Trophoblast cell (in vitro differentiated cells and primary cell): ENCODE data around the gene SLIT3.

Experiments
- DNase-seq, 2 donors: peaks; one replicate each; pipeline ENCODE4 v3.0.0-alpha.2; 2016
- H2AFZ ChIP-seq: 2 replicates; pipeline ENCODE4 v1.6.1; 2013; ENCODE audit warnings: low read length, moderate library complexity, mild to moderate bottlenecking; ENCODE audit not compliant: insufficient read depth, poor library complexity
- H2AK5ac ChIP-seq: 2 replicates; pipeline ENCODE4 v1.6.1; 2013; ENCODE audit warnings: mild to moderate bottlenecking, low read length
- H2BK120ac ChIP-seq: 2 replicates; pipeline ENCODE4 v1.6.1; 2013; ENCODE audit warnings: low read length, mild to moderate bottlenecking, moderate library complexity; ENCODE audit not compliant: insufficient read depth, poor library complexity
- H2BK12ac ChIP-seq: 2 replicates; pipeline ENCODE4 v1.6.1; 2013; ENCODE audit warnings: mild to moderate bottlenecking, low read length, moderate library complexity
- H2BK5ac ChIP-seq: 2 replicates; pipeline ENCODE4 v1.6.1; 2013; ENCODE audit warnings: low read length, low read depth, moderate library complexity, mild to moderate bottlenecking; ENCODE audit not compliant: poor library complexity
- H3K14ac ChIP-seq: 2 replicates; pipeline ENCODE4 v1.6.1; 2013; ENCODE audit warnings: mild to moderate bottlenecking, low read length
- H3K18ac ChIP-seq: 2 replicates; pipeline ENCODE4 v1.6.1; 2013; ENCODE audit warnings: mild to moderate bottlenecking, low read length
- H3K23ac ChIP-seq: 2 replicates; pipeline ENCODE4 v1.6.1; 2013; ENCODE audit warnings: low read length
- H3K27ac ChIP-seq: 2 replicates; pipeline ENCODE4 v1.5.1; 2013; ENCODE audit warnings: low read depth, mild to moderate bottlenecking, inconsistent platforms, low read length, moderate library complexity
- H3K27me3 ChIP-seq: 2 replicates; pipeline ENCODE4 v1.6.1; 2013; ENCODE audit warnings: inconsistent platforms, mild to moderate bottlenecking, low read length, moderate library complexity; ENCODE audit not compliant: insufficient read depth
- H3K36me3 ChIP-seq, 2 experiments: 1 replicate in 1 of 2; 2 replicates in 1 of 2; pipeline ENCODE4 v1.6.1; 2013; ENCODE audit warnings: low read length in 2 of 2, mild to moderate bottlenecking in 2 of 2, moderate library complexity in 1 of 2; ENCODE audit not compliant: insufficient read depth in 2 of 2, control insufficient read depth in 1 of 2
- H3K4ac ChIP-seq: 2 replicates; pipeline ENCODE4 v1.6.1; 2013; ENCODE audit warnings: low read depth, mild to moderate bottlenecking, low read length, moderate library complexity
- H3K4me1 ChIP-seq, 2 experiments: 1 replicate in 1 of 2; 2 replicates in 1 of 2; pipeline ENCODE4 v1.6.1; 2013; ENCODE audit warnings: low read length in 2 of 2, mild to moderate bottlenecking in 2 of 2, moderate library complexity in 1 of 2; ENCODE audit not compliant: insufficient read depth in 2 of 2, control insufficient read depth in 1 of 2
- H3K4me2 ChIP-seq: 2 replicates; pipeline ENCODE4 v1.6.1; 2013; ENCODE audit warnings: inconsistent platforms, mild to moderate bottlenecking, low read length, moderate library complexity
- H3K4me3 ChIP-seq: 2 replicates; pipeline ENCODE4 v1.5.1; 2013; ENCODE audit warnings: mild to moderate bottlenecking, low read depth, low read length, inconsistent platforms
- H3K79me1 ChIP-seq: one replicate; pipeline ENCODE4 v1.6.1; 2013; ENCODE audit warnings: low read length
- H3K79me2 ChIP-seq: 2 replicates; pipeline ENCODE4 v1.6.1; 2013; ENCODE audit warnings: low read length, mild to moderate bottlenecking; ENCODE audit not compliant: control insufficient read depth, insufficient read depth, poor library complexity
- H3K9ac ChIP-seq: 2 replicates; pipeline ENCODE4 v1.6.1; 2013; ENCODE audit warnings: mild to moderate bottlenecking, low read length
- H3K9me3 ChIP-seq: 2 replicates; pipeline ENCODE4 v1.6.1; 2013; ENCODE audit warnings: low read depth, mild to moderate bottlenecking, control low read depth, inconsistent platforms, low read length; ENCODE audit not compliant: insufficient read depth
- H4K12ac ChIP-seq: 2 replicates; pipeline ENCODE4 v1.6.1; 2013; ENCODE audit warnings: low read depth, mild to moderate bottlenecking, low read length, moderate library complexity
- H4K8ac ChIP-seq: 2 replicates; pipeline ENCODE4 v1.6.1; 2013; ENCODE audit warnings: low read depth, mild to moderate bottlenecking, low read length, moderate library complexity
- H4K91ac ChIP-seq: one replicate; pipeline ENCODE4 v1.6.1; 2013; ENCODE audit warnings: low read depth, mild to moderate bottlenecking, low read length, moderate library complexity
- WGBS: extraction: QIAGEN DNeasy Blood & Tissue Kit; methylation state at CpG from one replicate; pipeline ENCODE4 v1.1.7; 2013; ENCODE audit warnings: missing lambda C conversion rate; ENCODE audit not compliant: insufficient read length, insufficient coverage; ENCODE audit errors: extremely low coverage; 5-methylcytosine and 5-hydroxymethylcytosine counted together

SLIT3 gene

DNA sequence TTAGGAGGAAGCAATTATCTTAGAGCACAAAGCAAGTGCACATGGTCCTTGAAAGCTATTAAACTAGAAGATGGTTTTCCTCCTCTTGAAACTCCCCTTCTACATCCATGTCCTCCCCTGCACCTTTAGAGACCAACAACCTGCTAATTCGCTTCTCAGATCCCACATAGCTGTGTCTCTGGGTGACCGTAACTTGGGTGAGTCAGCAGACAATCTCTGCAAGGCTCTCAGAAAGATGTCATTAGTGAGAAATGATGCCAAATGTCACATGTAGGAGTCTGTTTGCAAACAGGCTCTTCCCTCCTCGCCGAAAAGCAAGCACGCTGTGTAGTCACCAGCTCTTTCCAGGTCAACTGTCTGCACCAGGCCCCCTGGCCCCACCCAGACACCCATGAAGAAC is 291.8 kb downstream of the SLIT3 start:
- Histone ChIP-seq H3K27ac (no peak overlapping the region), H2BK12ac (no peak overlapping the region), H3K9ac (no peak overlapping the region), H2AFZ (no peak overlapping the region), H2BK120ac (no peak overlapping the region), H3K79me1 (no peaks in the 10 kb centered on the region), H3K27me3 (no peaks in the 10 kb centered on the region), H3K36me3 (peaks cover 0 to 2% of the 10 kb centered on the region in 2 experiments), H3K79me2 (no peaks in the 10 kb centered on the region), H3K4me2 (no peak overlapping the region), H2BK5ac (no peak overlapping the region), H3K23ac (no peak overlapping the region), H3K4me1 (peaks cover 13 to 16% of the 10 kb centered on the region in 2 experiments), H3K18ac (no peak overlapping the region), H3K4ac (no peak overlapping the region), H3K4me3 (no peak overlapping the region), H4K12ac (no peak overlapping the region), H4K91ac (no peak overlapping the region), H3K9me3 (no peaks in the 10 kb centered on the region), H3K14ac (no peak overlapping the region), H2AK5ac (no peak overlapping the region), H4K8ac (no peak overlapping the region)
- WGBS, result no CpG with 5 or more reads among the region's 5 CpGs
- peak; percentile 62 to 76 for DNase-seq

- Histone ChIP-seq H3K4me3 (no peak overlapping the region), H2AK5ac (peak overlapping the region; percentile 43), H3K9me3 (no peaks in the 10 kb centered on the region), H3K4me1 (peaks cover 10% of the 10 kb centered on the region in 2 experiments), H3K4ac (no peak overlapping the region), H2BK12ac (peak overlapping the region; percentile 32), H4K8ac (no peak overlapping the region), H3K9ac (no peak overlapping the region), H2AFZ (no peak overlapping the region), H4K12ac (no peak overlapping the region), H2BK120ac (no peak overlapping the region), H3K4me2 (no peak overlapping the region), H4K91ac (peak overlapping the region; percentile 9), H2BK5ac (peak overlapping the region; percentile 43), H3K14ac (no peak overlapping the region), H3K79me1 (no peaks in the 10 kb centered on the region), H3K36me3 (peaks cover 0 to 1% of the 10 kb centered on the region in 2 experiments), H3K23ac (no peak overlapping the region), H3K27me3 (no peaks in the 10 kb centered on the region), H3K27ac (no peak overlapping the region), H3K79me2 (no peaks in the 10 kb centered on the region), H3K18ac (peak overlapping the region; percentile 70)
- no CpG with 5 or more reads among the region's 8 CpGs for whole genome bisulfite sequencing
- peak; percentile 27 to 53 for DNase-seq
Observed at GRCh38 chr5:169006842-169007790, 293.8 kb downstream of the SLIT3 start.

- no peak overlapping the region for H4K91ac ChIP-seq
- no peak overlapping the region for H4K8ac ChIP-seq
- H4K12ac ChIP-seq, result no peak overlapping the region
- H3K9me3 ChIP-seq, result no peaks in the 10 kb centered on the region
- H3K4me2 ChIP-seq, result no peak overlapping the region
- H3K36me3 ChIP-seq, result no peaks in the 10 kb centered on the region
- H3K18ac ChIP-seq, result no peak overlapping the region
- H3K23ac ChIP-seq, result no peak overlapping the region
- no peak overlapping the region for H2AFZ ChIP-seq
- H3K79me2 ChIP-seq, result no peaks in the 10 kb centered on the region
- no peak overlapping the region for H3K14ac ChIP-seq
- H3K4me3 ChIP-seq, result no peak overlapping the region
- no peak overlapping the region for H3K9ac ChIP-seq
- no peak overlapping the region for H2BK12ac ChIP-seq
- H2BK120ac ChIP-seq, result peak overlapping the region; percentile 44
- no peak overlapping the region for H3K4ac ChIP-seq
- no peaks in the 10 kb centered on the region for H3K27me3 ChIP-seq
- no peak overlapping the region for H3K27ac ChIP-seq
- no peaks in the 10 kb centered on the region for H3K79me1 ChIP-seq
- H2AK5ac ChIP-seq, result no peak overlapping the region
- peak in 1 of 2 donors; percentile 38 for DNase-seq
- peaks cover 10% of the 10 kb centered on the region in 2 experiments for H3K4me1 ChIP-seq
- WGBS, result no CpG with 5 or more reads among the region's 4 CpGs
- no peak overlapping the region for H2BK5ac ChIP-seq
Observed at GRCh38 chr5:169004551-169004950, 296.4 kb downstream of the SLIT3 start.

GRCh38 chr5:169003721-169004541 is 297.0 kb downstream of the SLIT3 start:
- no peaks in the 10 kb centered on the region for H3K79me2 ChIP-seq
- no peak overlapping the region for H4K91ac ChIP-seq
- peaks cover 6 to 8% of the 10 kb centered on the region in 2 experiments for H3K4me1 ChIP-seq
- H3K23ac ChIP-seq, result no peak overlapping the region
- no peak overlapping the region for H2BK12ac ChIP-seq
- H3K4me2 ChIP-seq, result no peak overlapping the region
- no peak overlapping the region for H4K8ac ChIP-seq
- no peak overlapping the region for H2AK5ac ChIP-seq
- H2AFZ ChIP-seq, result no peak overlapping the region
- H4K12ac ChIP-seq, result no peak overlapping the region
- no peak overlapping the region for H3K4ac ChIP-seq
- H3K9me3 ChIP-seq, result no peaks in the 10 kb centered on the region
- H3K79me1 ChIP-seq, result no peaks in the 10 kb centered on the region
- H2BK120ac ChIP-seq, result peak overlapping the region; percentile 44
- no peak for DNase-seq
- no peak overlapping the region for H3K18ac ChIP-seq
- H3K36me3 ChIP-seq, result no peaks in the 10 kb centered on the region
- H3K27ac ChIP-seq, result no peak overlapping the region
- H3K14ac ChIP-seq, result no peak overlapping the region
- no peak overlapping the region for H3K4me3 ChIP-seq
- H3K9ac ChIP-seq, result no peak overlapping the region
- H2BK5ac ChIP-seq, result no peak overlapping the region
- WGBS, result no CpG with 5 or more reads among the region's 11 CpGs
- no peaks in the 10 kb centered on the region for H3K27me3 ChIP-seq
